Glutamatergic neuron (in vitro differentiated cells): ENCODE results near the gene PPP1R14C. TPM values are rescaled to one million over a fixed set of nuclear protein-coding genes. Genes with fewer than 3 reads are reported as not detected.

Source experiments
- DNase-seq: peaks from one replicate; pipeline ENCODE4 v3.0.0; 2022
- H3K27ac Mint-ChIP-seq: one replicate; pipeline ENCODE4 v1.8.0; 2020; ENCODE audit warnings: mild to moderate bottlenecking, mixed read lengths, inconsistent platforms; ENCODE audit not compliant: unreplicated experiment
- H3K27me3 Mint-ChIP-seq: one replicate; pipeline ENCODE4 v1.8.0; 2020; ENCODE audit warnings: mild to moderate bottlenecking, moderate library complexity, mixed read lengths, inconsistent platforms; ENCODE audit not compliant: unreplicated experiment
- H3K36me3 Mint-ChIP-seq: one replicate; pipeline ENCODE4 v1.8.0; 2020; ENCODE audit warnings: mild to moderate bottlenecking, mixed read lengths, inconsistent platforms; ENCODE audit not compliant: unreplicated experiment
- H3K4me1 Mint-ChIP-seq: one replicate; pipeline ENCODE4 v1.8.0; 2020; ENCODE audit warnings: mild to moderate bottlenecking, low read depth, mixed read lengths, inconsistent platforms; ENCODE audit not compliant: unreplicated experiment
- H3K4me3 Mint-ChIP-seq: one replicate; pipeline ENCODE4 v1.8.0; 2020; ENCODE audit warnings: mild to moderate bottlenecking, mixed read lengths, inconsistent platforms; ENCODE audit not compliant: unreplicated experiment
- H3K9me3 Mint-ChIP-seq: one replicate; pipeline ENCODE4 v1.8.0; 2020; ENCODE audit warnings: mild to moderate bottlenecking, moderate library complexity, mixed read lengths, inconsistent platforms; ENCODE audit not compliant: unreplicated experiment
- CTCF ChIP-seq: fragments of 200-600 bp; sonication (generic); IDR thresholded peaks from one replicate; pipeline ENCODE4 v1.5.0; 2021; ENCODE audit not compliant: partially characterized antibody, unreplicated experiment
- total RNA-seq: library from RNA; stranded (reverse); fragmentation: NEBNext Ultra II Directional; extraction: Animal tissue kit (Norgen Biotek cat#: 25700); gene quantifications from one replicate; pipeline ENCODE4 v1.2.1, GENCODE V29; 2021; ENCODE audit not compliant: unreplicated experiment

The PPP1R14C gene
- total RNA-seq, 1 donor from 2014 or later = 4.1 TPM

- Mint-ChIP-seq H3K9me3 (peaks cover 4% of the 10 kb centered on the region), H3K27ac (no peak overlapping the region), H3K36me3 (peaks cover 3% of the 10 kb centered on the region), H3K4me1 (peaks cover 5% of the 10 kb centered on the region), H3K4me3 (no peak overlapping the region), H3K27me3 (peaks cover 1% of the 10 kb centered on the region)
- no peak for DNase-seq
- no peak for TF ChIP-seq CTCF
These were observed 118.1 kb downstream of the PPP1R14C start for GRCh38 chr6:150260931-150261330.

GRCh38 chr6:150261997-150262697 lies 119.3 kb downstream of the PPP1R14C start:
- no peak for TF ChIP-seq CTCF
- DNase-seq = no peak
- Mint-ChIP-seq H3K9me3 (peaks cover 4% of the 10 kb centered on the region), H3K4me1 (peaks cover 5% of the 10 kb centered on the region), H3K27me3 (peaks cover 1% of the 10 kb centered on the region), H3K4me3 (no peak overlapping the region), H3K36me3 (peaks cover 3% of the 10 kb centered on the region), H3K27ac (no peak overlapping the region)

GRCh38 chr6:150263765-150264404 lies 121.0 kb downstream of the PPP1R14C start:
- H3K9me3 Mint-ChIP-seq = peaks cover 14% of the 10 kb centered on the region
- H3K27ac Mint-ChIP-seq = no peak overlapping the region
- H3K36me3 Mint-ChIP-seq = no peaks in the 10 kb centered on the region
- H3K4me3 Mint-ChIP-seq = no peak overlapping the region
- no peak for TF ChIP-seq CTCF
- peaks cover 10% of the 10 kb centered on the region for H3K27me3 Mint-ChIP-seq
- peaks cover 16% of the 10 kb centered on the region for H3K4me1 Mint-ChIP-seq
- no peak for DNase-seq

GRCh38 chr6:150266309-150266708 lies 123.5 kb downstream of the PPP1R14C start:
- Mint-ChIP-seq H3K27ac (no peak overlapping the region), H3K9me3 (peaks cover 19% of the 10 kb centered on the region), H3K27me3 (peaks cover 10% of the 10 kb centered on the region), H3K4me3 (no peak overlapping the region), H3K4me1 (peaks cover 32% of the 10 kb centered on the region), H3K36me3 (no peaks in the 10 kb centered on the region)
- no peak for DNase-seq
- no peak for TF ChIP-seq CTCF
